Measurements from ENCODE around the gene UMPS. TPM values are rescaled to one million over a fixed set of nuclear protein-coding genes. Genes with fewer than 3 reads are reported as not detected.

The UMPS gene
- total RNA-seq, 4 donors from 2014 or later: 18.5 to 37.4 (median 25.5) TPM

GRCh38 chr3:124759666-124760401, 29.6 kb downstream of the UMPS start:
- Histone ChIP-seq H3K4me1 (peaks cover 3 to 5% of the 10 kb centered on the region in 2 donors), H3K36me3 (peaks cover 0 to 8% of the 10 kb centered on the region in 2 donors), H3K27ac (no peak overlapping the region), H3K4me3 (replicated peaks in 1 of 3) (no peak overlapping the region), H3K27me3 (no peaks in the 10 kb centered on the region), H3K9me3 (no peaks in the 10 kb centered on the region)
- WGBS, 2 donors: 83 to 93% methylated on average over 9 to 13 of the region's 14 CpGs
- no peak for DNase-seq
- intact Hi-C loops (cut with DNase I): loop anchor here (2.0 kb wide), 1 partner anchor 143 kb away; no protein-coding TSS in a partner anchor
- no peak for TF ChIP-seq CTCF (IDR thresholded peaks at IDR 0.05)
- no peak for TF ChIP-seq POLR2A (IDR thresholded peaks at IDR 0.05)

GRCh38 chr3:124760601-124761000, 30.3 kb downstream of the UMPS start:
- Histone ChIP-seq H3K4me1 (peaks cover 3 to 5% of the 10 kb centered on the region in 2 donors), H3K27me3 (no peaks in the 10 kb centered on the region), H3K36me3 (peaks cover 0 to 11% of the 10 kb centered on the region in 2 donors), H3K27ac (no peak overlapping the region), H3K9me3 (no peaks in the 10 kb centered on the region), H3K4me3 (replicated peaks in 1 of 3) (no peak overlapping the region)
- WGBS, 2 donors: 42 to 54% methylated on average over 2 of the region's 2 CpGs
- intact Hi-C loops (cut with DNase I): loop anchor here (2.0 kb wide), 1 partner anchor 142 kb away; no protein-coding TSS in a partner anchor
- TF ChIP-seq CTCF (IDR thresholded peaks at IDR 0.05) (no peak), POLR2A (IDR thresholded peaks at IDR 0.05) (no peak)
- peak; percentile 35 to 45 for DNase-seq

- Histone ChIP-seq H3K36me3 (peaks cover 0 to 11% of the 10 kb centered on the region in 2 donors), H3K27ac (peak overlapping the region in 2 of 3 donors; percentile 17 to 30), H3K4me3 (replicated peaks in 1 of 3) (no peak overlapping the region), H3K27me3 (no peaks in the 10 kb centered on the region), H3K9me3 (no peaks in the 10 kb centered on the region), H3K4me1 (peaks cover 3 to 5% of the 10 kb centered on the region in 2 donors)
- peak; percentile 89 to 90 for DNase-seq
- intact Hi-C loops (cut with DNase I): loop anchor here (2.0 kb wide), 1 partner anchor 141 kb away; no protein-coding TSS in a partner anchor
- TF ChIP-seq POLR2A (IDR thresholded peaks at IDR 0.05): no peak
- peak; percentile 81 to 98 (median 94) for TF ChIP-seq CTCF (IDR thresholded peaks at IDR 0.05)
- 10 to 12% methylated on average over 15 of the region's 15 CpGs for WGBS, 2 donors
These were observed 31.1 kb downstream of the UMPS start for GRCh38 chr3:124761250-124761796.

- Histone ChIP-seq H3K4me3 (replicated peaks in 1 of 3) (no peak overlapping the region), H3K27me3 (no peaks in the 10 kb centered on the region), H3K27ac (peak overlapping the region in 2 of 3 donors; percentile 17 to 30), H3K36me3 (peaks cover 5 to 11% of the 10 kb centered on the region in 2 donors), H3K9me3 (no peaks in the 10 kb centered on the region), H3K4me1 (peaks cover 3 to 5% of the 10 kb centered on the region in 2 donors)
- 85 to 91% methylated on average over 6 of the region's 6 CpGs for WGBS, 2 donors
- intact Hi-C loops (cut with DNase I): loop anchor here (2.0 kb wide), 1 partner anchor 141 kb away; no protein-coding TSS in a partner anchor
- DNase-seq: no peak
- TF ChIP-seq CTCF (IDR thresholded peaks at IDR 0.05) (no peak), POLR2A (IDR thresholded peaks at IDR 0.05) (no peak)
These were observed 31.8 kb downstream of the UMPS start for GRCh38 chr3:124761935-124762660.
